ENCODE results near the gene LYRM4.

Gene LYRM4

GRCh38 chr6:5260661-5261544, at the start of gene LYRM4, which contains the start of gene FARS2:
TSS of gene LYRM4 (minus strand) at chr6:5260950. CDS start at chr6:5260733, 217 bp downstream.
TSS of gene FARS2 (plus strand) at chr6:5261513.
- DNase-seq (ENCODE audit: low read depth in 1 of 2, low spot score in 1 of 2), result peak; percentile 86 to 88

- DNase-seq (ENCODE audit: low read depth in 1 of 2, low spot score in 1 of 2), result no peak
Observed at GRCh38 chr6:5308066-5308465, 47.3 kb upstream of the LYRM4 start.

GRCh38 chr6:5307058-5307457, 46.3 kb upstream of the LYRM4 start:
- DNase-seq (ENCODE audit: low read depth in 1 of 2, low spot score in 1 of 2), result no peak

- DNase-seq (ENCODE audit: low read depth in 1 of 2, low spot score in 1 of 2), result no peak
Observed at GRCh38 chr6:5305968-5306626, 45.3 kb upstream of the LYRM4 start.

GRCh38 chr6:5303682-5304081, 42.9 kb upstream of the LYRM4 start:
- DNase-seq (ENCODE audit: low read depth in 1 of 2, low spot score in 1 of 2), result no peak

GRCh38 chr6:5302995-5303622, 42.4 kb upstream of the LYRM4 start:
- DNase-seq (ENCODE audit: low read depth in 1 of 2, low spot score in 1 of 2), result peak; percentile 17 to 28

- no peak for DNase-seq (ENCODE audit: low read depth in 1 of 2, low spot score in 1 of 2)
Observed at GRCh38 chr6:5302220-5302946, 41.6 kb upstream of the LYRM4 start.

GRCh38 chr6:5300206-5300764, 39.5 kb upstream of the LYRM4 start:
- no peak for DNase-seq (ENCODE audit: low read depth in 1 of 2, low spot score in 1 of 2)

- no peak for DNase-seq (ENCODE audit: low read depth in 1 of 2, low spot score in 1 of 2)
Observed at GRCh38 chr6:5295623-5296022, 34.9 kb upstream of the LYRM4 start.

GRCh38 chr6:5294392-5295211, 33.9 kb upstream of the LYRM4 start:
- no peak for DNase-seq (ENCODE audit: low read depth in 1 of 2, low spot score in 1 of 2)

- no peak for DNase-seq (ENCODE audit: low read depth in 1 of 2, low spot score in 1 of 2)
Observed at GRCh38 chr6:5293692-5294091, 32.9 kb upstream of the LYRM4 start.

GRCh38 chr6:5292154-5292553, 31.4 kb upstream of the LYRM4 start:
- DNase-seq (ENCODE audit: low read depth in 1 of 2, low spot score in 1 of 2), result no peak

- no peak for DNase-seq (ENCODE audit: low read depth in 1 of 2, low spot score in 1 of 2)
Observed at GRCh38 chr6:5290500-5290899, 29.8 kb upstream of the LYRM4 start.

- no peak for DNase-seq (ENCODE audit: low read depth in 1 of 2, low spot score in 1 of 2)
Observed at GRCh38 chr6:5290097-5290496, 29.3 kb upstream of the LYRM4 start.

- DNase-seq (ENCODE audit: low read depth in 1 of 2, low spot score in 1 of 2), result no peak
Observed at GRCh38 chr6:5287966-5288297, 27.2 kb upstream of the LYRM4 start.

- DNase-seq (ENCODE audit: low read depth in 1 of 2, low spot score in 1 of 2), result no peak
Observed at GRCh38 chr6:5287205-5287965, 26.6 kb upstream of the LYRM4 start.

- no peak for DNase-seq (ENCODE audit: low read depth in 1 of 2, low spot score in 1 of 2)
Observed at GRCh38 chr6:5286780-5287179, 26.0 kb upstream of the LYRM4 start.

- no peak for DNase-seq (ENCODE audit: low read depth in 1 of 2, low spot score in 1 of 2)
Observed at GRCh38 chr6:5285526-5285925, 24.8 kb upstream of the LYRM4 start.

GRCh38 chr6:5285081-5285480, 24.3 kb upstream of the LYRM4 start:
- DNase-seq (ENCODE audit: low read depth in 1 of 2, low spot score in 1 of 2), result no peak
